DND-41 (cell line): Measurements from ENCODE around the gene ZXDC.

Source experiments
- ATAC-seq: fragments of 200-7000 bp; cut with Tn5 transposase; 3 replicates; pipeline ENCODE4 v1.9.1; 2021; ENCODE audit warnings: low read depth; ENCODE audit not compliant: insufficient read depth
- DNase-seq: peaks from one replicate; pipeline ENCODE4 v3.0.0-alpha.2; 2020
- H2AFZ ChIP-seq: 2 replicates; pipeline ENCODE4 v1.6.0; 2012; ENCODE audit warnings: low read depth, low read length
- H3K27ac ChIP-seq: 2 replicates; pipeline ENCODE4 v1.5.1; 2012; ENCODE audit warnings: low read length, inconsistent platforms
- H3K27me3 ChIP-seq: fragments of 200-600 bp; sonication (generic); 2 replicates; pipeline ENCODE4 v1.6.0; 2012; ENCODE audit warnings: low read length, mild to moderate bottlenecking, inconsistent platforms; ENCODE audit not compliant: insufficient read depth, poor library complexity
- H3K36me3 ChIP-seq: 2 replicates; pipeline ENCODE4 v1.5.1; 2012; ENCODE audit warnings: low read length, inconsistent platforms; ENCODE audit not compliant: insufficient read depth
- H3K4me1 ChIP-seq: 2 replicates; pipeline ENCODE4 v1.5.1; 2012; ENCODE audit warnings: mild to moderate bottlenecking, low read length; ENCODE audit not compliant: insufficient read depth
- H3K4me2 ChIP-seq: 2 replicates; pipeline ENCODE4 v1.6.0; 2012; ENCODE audit warnings: mild to moderate bottlenecking, moderate library complexity, low read length, inconsistent platforms; ENCODE audit not compliant: insufficient read depth
- H3K4me3 ChIP-seq, 2 experiments: fragments of 200-600 bp in 1 of 2; shearing (Covaris generic) in 1 of 2; 2 replicates each; pipeline ENCODE4 v1.5.1; 2012 to 2016; ENCODE audit warnings: inconsistent platforms in 2 of 2, low read length in 2 of 2, mild to moderate bottlenecking in 2 of 2, low read depth in 1 of 2, moderate library complexity in 1 of 2
- H3K79me2 ChIP-seq: 2 replicates; pipeline ENCODE4 v1.6.0; 2012; ENCODE audit warnings: low read length, inconsistent platforms; ENCODE audit not compliant: insufficient read depth
- H3K9ac ChIP-seq: 2 replicates; pipeline ENCODE4 v1.6.0; 2012; ENCODE audit warnings: low read depth, mild to moderate bottlenecking, inconsistent platforms, low read length, moderate library complexity
- H3K9me3 ChIP-seq: 2 replicates; pipeline ENCODE4 v1.5.1; 2012; ENCODE audit warnings: low read length, moderate library complexity, mild to moderate bottlenecking, inconsistent platforms; ENCODE audit not compliant: insufficient read depth, severe bottlenecking
- H4K20me1 ChIP-seq: 2 replicates; pipeline ENCODE4 v1.6.0; 2012; ENCODE audit warnings: low read length; ENCODE audit not compliant: insufficient read depth
- EZH2 ChIP-seq: IDR thresholded peaks from 3 replicates; pipeline ENCODE4 v1.6.1; 2012; ENCODE audit warnings: borderline replicate concordance, low read depth, mild to moderate bottlenecking, moderate library complexity, low read length, inconsistent platforms; ENCODE audit not compliant: severe bottlenecking
- TF ChIP-seq, protein P1 (sequence below): IDR thresholded peaks from 2 replicates; pipeline ENCODE4 v1.5.1; 2012; ENCODE audit warnings: borderline replicate concordance, low read length, moderate library complexity, mild to moderate bottlenecking; ENCODE audit not compliant: poor library complexity, severe bottlenecking; ENCODE audit errors: extremely low read depth

Gene ZXDC

GRCh38 chr3:126480861-126481260 is 5.2 kb upstream of the ZXDC start:
- no peak overlapping the region for H3K9ac ChIP-seq
- no peaks in the 10 kb centered on the region for H3K36me3 ChIP-seq
- H4K20me1 ChIP-seq: no peaks in the 10 kb centered on the region
- DNase-seq (no peak), ATAC-seq (no peak)
- no peak overlapping the region for H2AFZ ChIP-seq
- no peaks in the 10 kb centered on the region for H3K9me3 ChIP-seq
- no peaks in the 10 kb centered on the region for H3K27me3 ChIP-seq
- no peaks in the 10 kb centered on the region for H3K79me2 ChIP-seq
- H3K27ac ChIP-seq: no peak overlapping the region
- TF ChIP-seq EZH2: no peak
- TF ChIP-seq, protein P1, sequence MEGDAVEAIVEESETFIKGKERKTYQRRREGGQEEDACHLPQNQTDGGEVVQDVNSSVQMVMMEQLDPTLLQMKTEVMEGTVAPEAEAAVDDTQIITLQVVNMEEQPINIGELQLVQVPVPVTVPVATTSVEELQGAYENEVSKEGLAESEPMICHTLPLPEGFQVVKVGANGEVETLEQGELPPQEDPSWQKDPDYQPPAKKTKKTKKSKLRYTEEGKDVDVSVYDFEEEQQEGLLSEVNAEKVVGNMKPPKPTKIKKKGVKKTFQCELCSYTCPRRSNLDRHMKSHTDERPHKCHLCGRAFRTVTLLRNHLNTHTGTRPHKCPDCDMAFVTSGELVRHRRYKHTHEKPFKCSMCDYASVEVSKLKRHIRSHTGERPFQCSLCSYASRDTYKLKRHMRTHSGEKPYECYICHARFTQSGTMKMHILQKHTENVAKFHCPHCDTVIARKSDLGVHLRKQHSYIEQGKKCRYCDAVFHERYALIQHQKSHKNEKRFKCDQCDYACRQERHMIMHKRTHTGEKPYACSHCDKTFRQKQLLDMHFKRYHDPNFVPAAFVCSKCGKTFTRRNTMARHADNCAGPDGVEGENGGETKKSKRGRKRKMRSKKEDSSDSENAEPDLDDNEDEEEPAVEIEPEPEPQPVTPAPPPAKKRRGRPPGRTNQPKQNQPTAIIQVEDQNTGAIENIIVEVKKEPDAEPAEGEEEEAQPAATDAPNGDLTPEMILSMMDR: no peak
- peaks cover 7% of the 10 kb centered on the region for H3K4me1 ChIP-seq
- H3K4me2 ChIP-seq: no peak overlapping the region
- H3K4me3 ChIP-seq: no peak overlapping the region

DNA sequence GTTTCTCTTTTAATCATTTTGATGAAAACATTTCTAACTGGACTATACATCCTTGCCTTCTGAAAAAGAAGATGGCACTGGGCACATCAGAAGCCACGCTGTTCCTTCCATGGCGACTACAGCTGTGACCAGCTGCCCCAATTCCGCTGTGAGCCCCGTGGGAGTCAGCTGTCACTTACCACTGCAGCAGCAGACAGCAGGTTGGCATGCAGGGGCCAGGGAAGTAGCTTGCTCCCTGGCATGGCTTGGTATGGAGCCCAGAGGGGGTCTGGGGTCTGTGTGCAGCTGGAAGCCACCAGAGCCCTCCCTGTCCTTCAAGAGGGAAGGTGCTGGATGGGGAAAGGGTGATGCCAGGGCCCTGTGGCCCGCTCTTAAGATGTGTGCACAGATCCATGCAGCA is 4.5 kb upstream of the ZXDC start:
- Histone ChIP-seq H3K79me2 (peaks cover 3% of the 10 kb centered on the region), H4K20me1 (no peaks in the 10 kb centered on the region), H2AFZ (no peak overlapping the region), H3K27me3 (no peaks in the 10 kb centered on the region), H3K9ac (no peak overlapping the region), H3K36me3 (no peaks in the 10 kb centered on the region), H3K4me2 (no peak overlapping the region), H3K27ac (no peak overlapping the region), H3K4me3 (no peak overlapping the region), H3K4me1 (peaks cover 7% of the 10 kb centered on the region), H3K9me3 (no peaks in the 10 kb centered on the region)
- no peak for DNase-seq
- no peak for TF ChIP-seq EZH2
- TF ChIP-seq, protein P1: no peak
- ATAC-seq: no peak

- no peaks in the 10 kb centered on the region for H3K9me3 ChIP-seq
- no peak overlapping the region for H2AFZ ChIP-seq
- TF ChIP-seq, protein P1: no peak
- no peak for TF ChIP-seq EZH2
- ATAC-seq (no peak), DNase-seq (no peak)
- H3K4me1 ChIP-seq: peaks cover 10% of the 10 kb centered on the region
- H3K4me3 ChIP-seq: no peak overlapping the region
- peaks cover 9% of the 10 kb centered on the region for H3K79me2 ChIP-seq
- peaks cover 5% of the 10 kb centered on the region; the same call in 1 of the 2 replicates for H3K36me3 ChIP-seq
- no peak overlapping the region for H3K9ac ChIP-seq
- H3K27me3 ChIP-seq: no peaks in the 10 kb centered on the region
- H3K27ac ChIP-seq: no peak overlapping the region
- no peak overlapping the region for H3K4me2 ChIP-seq
- peaks cover 5% of the 10 kb centered on the region for H4K20me1 ChIP-seq
Measured at GRCh38 chr3:126479642-126480041, 4.0 kb upstream of the ZXDC start.
